ENCODE data around the gene TREML4. TPM values are rescaled to one million over a fixed set of nuclear protein-coding genes. Genes with fewer than 3 reads are reported as not detected.

Gene TREML4
- total and polyA plus RNA-seq, 2 of the 4 experiments (the other 2 are of a cell fraction) = not detected

DNA sequence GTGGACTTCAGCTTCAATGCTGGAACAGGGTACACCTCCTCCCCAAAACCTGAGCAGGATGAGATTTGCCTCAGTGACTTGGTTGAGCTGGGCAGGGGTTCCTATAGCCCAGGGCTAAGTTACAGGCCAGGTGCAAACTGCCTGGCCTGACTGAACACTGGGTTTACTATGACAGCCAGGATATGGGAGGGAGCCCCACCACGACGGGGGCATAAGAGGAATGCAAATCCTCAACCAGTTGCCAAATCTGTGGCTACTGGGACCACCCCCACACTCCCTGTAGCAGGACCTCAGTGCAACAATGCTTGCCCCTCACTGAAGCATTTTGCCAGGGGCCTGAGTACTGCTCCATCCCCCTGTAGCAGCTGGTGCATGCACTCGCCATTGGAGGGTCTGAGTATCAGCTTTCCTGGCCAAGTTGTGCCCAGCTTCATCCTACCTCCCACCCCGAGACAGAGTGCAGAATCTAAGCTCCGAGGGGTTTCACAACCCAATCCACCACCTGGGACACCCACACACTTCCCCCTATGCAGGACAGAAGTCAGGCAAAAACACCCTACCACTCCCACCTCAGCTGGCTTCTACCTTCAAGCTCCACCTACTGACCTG, 27.6 kb downstream of the TREML4 start:
- H2AK9ac ChIP-seq (replicated peaks; ENCODE audit: low read depth, low read length, poor library complexity) = no peak overlapping the region
- dilution Hi-C loops (cut with HindIII; ENCODE audit: low sequenced_read_pairs, unreplicated experiment) (no loop called here), intact Hi-C loops (cut with micrococcal nuclease) (no loop called here), in situ Hi-C loops (cut with MboI; ENCODE audit: low sequenced_read_pairs) (no loop called here)
- no peaks in the 10 kb centered on the region for H3K36me3 ChIP-seq (ENCODE audit: control insufficient read depth, insufficient read depth, low read length)
- WGBS, 2 experiments (ENCODE audit: extremely low coverage in 2 of 2, insufficient read length in 1 of 2) = no CpG with 5 or more reads among the region's 5 CpGs
- no TSS peak for BruUV-seq (replicated peaks)
- H3K4me1 ChIP-seq (ENCODE audit: control insufficient read depth, insufficient read depth, low read length) = no peaks in the 10 kb centered on the region
- H3K4me2 ChIP-seq (ENCODE audit: low read depth, low read length) = no peak overlapping the region
- H3K79me1 ChIP-seq (ENCODE audit: low read depth in 1 of 2, low read length in 2 of 2) = no peaks in the 10 kb centered on the region
- H3K56ac ChIP-seq (ENCODE audit: extremely low read depth, insufficient read depth, low read length) = no peak overlapping the region
- DNase-seq (no peak), ATAC-seq (ENCODE audit: low read depth) (no peak)
- H3K9me3 ChIP-seq (ENCODE audit: control insufficient read depth, insufficient read depth, low read length) = no peaks in the 10 kb centered on the region
- H3K27me3 ChIP-seq (ENCODE audit: control insufficient read depth, insufficient read depth, low read length) = no peaks in the 10 kb centered on the region
- H3K9me1 ChIP-seq (ENCODE audit: insufficient read depth, low read length) = no peaks in the 10 kb centered on the region
- H4K5ac ChIP-seq (ENCODE audit: low read depth, low read length) = no peak overlapping the region
- H3K9ac ChIP-seq (ENCODE audit: low read depth, low read length) = no peak overlapping the region
- no peak overlapping the region for H2BK5ac ChIP-seq (ENCODE audit: low read depth, low read length, poor library complexity, severe bottlenecking)
- no peak overlapping the region for H3K14ac ChIP-seq (replicated peaks; ENCODE audit: low read depth, low read length)
- H4K8ac ChIP-seq (ENCODE audit: low read depth in 2 of 2, low read length in 2 of 2) = no peak overlapping the region
- TF ChIP-seq MAZ (IDR thresholded peaks at IDR 0.05; ENCODE audit: borderline replicate concordance, low read depth, low read length) = no peak
- TF ChIP-seq RAD21 (IDR thresholded peaks at IDR 0.05; ENCODE audit: low read length) = no peak
- TF ChIP-seq MXI1 (IDR thresholded peaks at IDR 0.05; ENCODE audit: borderline replicate concordance, low read depth, low read length) = no peak
- TF ChIP-seq BHLHE40 (IDR thresholded peaks at IDR 0.05; ENCODE audit: low read depth, low read length) = no peak
- TF ChIP-seq CHD1 (IDR thresholded peaks at IDR 0.05; ENCODE audit: low read depth, low read length) = no peak
- TF ChIP-seq MAFK (IDR thresholded peaks at IDR 0.05; ENCODE audit: low read depth, low read length) = no peak
- TF ChIP-seq FOS (IDR thresholded peaks at IDR 0.05; ENCODE audit: low read depth, low read length) = no peak
- no peak for TF ChIP-seq POLR2A (IDR thresholded peaks at IDR 0.05; ENCODE audit: low read depth, low read length)
- TF ChIP-seq, protein P1, sequence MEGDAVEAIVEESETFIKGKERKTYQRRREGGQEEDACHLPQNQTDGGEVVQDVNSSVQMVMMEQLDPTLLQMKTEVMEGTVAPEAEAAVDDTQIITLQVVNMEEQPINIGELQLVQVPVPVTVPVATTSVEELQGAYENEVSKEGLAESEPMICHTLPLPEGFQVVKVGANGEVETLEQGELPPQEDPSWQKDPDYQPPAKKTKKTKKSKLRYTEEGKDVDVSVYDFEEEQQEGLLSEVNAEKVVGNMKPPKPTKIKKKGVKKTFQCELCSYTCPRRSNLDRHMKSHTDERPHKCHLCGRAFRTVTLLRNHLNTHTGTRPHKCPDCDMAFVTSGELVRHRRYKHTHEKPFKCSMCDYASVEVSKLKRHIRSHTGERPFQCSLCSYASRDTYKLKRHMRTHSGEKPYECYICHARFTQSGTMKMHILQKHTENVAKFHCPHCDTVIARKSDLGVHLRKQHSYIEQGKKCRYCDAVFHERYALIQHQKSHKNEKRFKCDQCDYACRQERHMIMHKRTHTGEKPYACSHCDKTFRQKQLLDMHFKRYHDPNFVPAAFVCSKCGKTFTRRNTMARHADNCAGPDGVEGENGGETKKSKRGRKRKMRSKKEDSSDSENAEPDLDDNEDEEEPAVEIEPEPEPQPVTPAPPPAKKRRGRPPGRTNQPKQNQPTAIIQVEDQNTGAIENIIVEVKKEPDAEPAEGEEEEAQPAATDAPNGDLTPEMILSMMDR (conservative IDR thresholded peaks at IDR 0.05; ENCODE audit: low read depth, low read length) = no peak
- no peak for TF ChIP-seq NFE2L2 (IDR thresholded peaks at IDR 0.05; ENCODE audit: low read depth, low read length)
- TF ChIP-seq ELK1 (IDR thresholded peaks at IDR 0.05; ENCODE audit: borderline replicate concordance, low read depth, low read length) = no peak
- TF ChIP-seq RCOR1 (IDR thresholded peaks at IDR 0.05; ENCODE audit: insufficient replicate concordance, low read length) = no peak
- TF ChIP-seq RFX5 (IDR thresholded peaks at IDR 0.05; ENCODE audit: low read depth, low read length) = no peak
- no peak for TF ChIP-seq SMC3 (IDR thresholded peaks at IDR 0.05; ENCODE audit: low read depth, low read length)
- H3K4ac ChIP-seq (ENCODE audit: low read depth, low read length) = no peak overlapping the region
- H3K18ac ChIP-seq (ENCODE audit: low read depth, low read length) = no peak overlapping the region
- ChIA-PET POLR2A (ENCODE audit: unreplicated experiment) (no interaction called here), CTCF (no interaction called here)
- H2BK20ac ChIP-seq (ENCODE audit: low read depth, low read length) = no peak overlapping the region
- no peaks in the 10 kb centered on the region for H4K20me1 ChIP-seq (ENCODE audit: insufficient read depth, low read length)
- no peak overlapping the region for H2BK120ac ChIP-seq (ENCODE audit: low read depth, low read length)
- H2BK15ac ChIP-seq (ENCODE audit: low read depth, low read length) = no peak overlapping the region
- H2AK5ac ChIP-seq (ENCODE audit: low read depth, low read length) = no peak overlapping the region
- no peak overlapping the region for H4K91ac ChIP-seq (ENCODE audit: insufficient read depth, low read depth, low read length)
- no peak overlapping the region for H2AFZ ChIP-seq (replicated peaks; ENCODE audit: low read length, poor library complexity)
- H3K23ac ChIP-seq (ENCODE audit: low read depth, low read length) = no peak overlapping the region
- no peak overlapping the region for H3K27ac ChIP-seq (ENCODE audit: insufficient read depth, low read length)
- H3K4me3 ChIP-seq (ENCODE audit: insufficient read depth, low read depth, low read length) = no peak overlapping the region
